A549 (cell line): ENCODE results near the gene SLC26A9. TPM values are rescaled to one million over a fixed set of nuclear protein-coding genes. Genes with fewer than 3 reads are reported as not detected.
"Not testable (repeated sequence)": the region's sequence is repeated elsewhere in the genome, so short reads cannot be mapped to it uniquely, and the experiment has no call there.

Experiments
- ATAC-seq, 2 experiments: fragments of 200-7000 bp in 1 of 2; fragments of >200 bp in 1 of 2; cut with Nextera tagmentation in 1 of 2; cut with Tn5 transposase in 1 of 2; 3 replicates each; pipeline versions ENCODE4 v1.8.0 to v1.9.1; 2018 to 2020; ENCODE audit warnings: mild to moderate bottlenecking in 1 of 2, moderate library complexity in 1 of 2
- CTCF ChIA-PET: fragments of 300-600 bp; sonication (Branson Sonifier 250); formaldehyde crosslinking; extraction: SDS; loops from one replicate; lab custom pipeline; 2021; ENCODE audit warnings: antibody characterized with exemption, inconsistent platforms; lab: Yijun Ruan, JAX
- POLR2A ChIA-PET: fragments of 350-600 bp; formaldehyde crosslinking; extraction: SDS; loops from one replicate; lab custom pipeline; 2021; ENCODE audit warnings: antibody characterized with exemption, inconsistent platforms; lab: Yijun Ruan, JAX
- DNase-seq, 2 experiments: peaks; one replicate each; pipeline versions ENCODE4 v3.0.0 to v3.0.0-alpha.2; 2011 to 2016; ENCODE audit warnings: low read depth in 1 of 2, low spot score in 1 of 2
- FAIRE-seq: peaks from 2 replicates; lab custom pipeline; 2011; peaks lifted over from hg19 to GRCh38; lab: Jason Lieb, UNC
- H3K27ac ChIP-seq, 2 experiments: fragments of >200 bp; sonication (Bioruptor Twin); formaldehyde crosslinking; 3 replicates each; pipeline ENCODE4 v1.5.1; 2016 to 2017
- H3K4me1 ChIP-seq: fragments of >200 bp; sonication (Bioruptor Twin); formaldehyde crosslinking; 3 replicates; pipeline ENCODE4 v1.6.1; 2016
- H3K4me2 ChIP-seq: fragments of >200 bp; sonication (Bioruptor Twin); formaldehyde crosslinking; 3 replicates; pipeline ENCODE4 v1.6.1; 2016
- H3K4me3 ChIP-seq: fragments of >200 bp; sonication (Bioruptor Twin); formaldehyde crosslinking; 3 replicates; pipeline ENCODE4 v1.5.1; 2016
- H3K9me3 ChIP-seq: fragments of >200 bp; sonication (Bioruptor Twin); formaldehyde crosslinking; 3 replicates; pipeline ENCODE4 v1.6.1; 2016
- ESRRA ChIP-seq: fragments of 150-350 bp; IDR thresholded peaks from 2 replicates; pipeline ENCODE4 v1.6.1; 2014; ENCODE audit warnings: mild to moderate bottlenecking, low read length, borderline replicate concordance
- MYC ChIP-seq: IDR thresholded peaks from 2 replicates; pipeline ENCODE4 v1.6.1; 2012; ENCODE audit warnings: mild to moderate bottlenecking, inconsistent platforms, low read length, improper control_type of control experiment, borderline replicate concordance
- NPAS2 ChIP-seq: fragments of 250-450 bp; sonication (Bioruptor Pico); IDR thresholded peaks from 2 replicates; pipeline ENCODE4 v1.8.0; 2022; ENCODE audit warnings: mild to moderate bottlenecking, moderate library complexity, borderline replicate concordance
- WGBS: methylation state at CpG from one replicate; pipeline ENCODE4 v1.1.6; 2017; ENCODE audit errors: missing lambda C conversion rate; 5-methylcytosine and 5-hydroxymethylcytosine counted together
- polyA plus RNA-seq, 4 experiments: library from polyadenylated mRNA; depleted of rRNA in 3 of 4; stranded (reverse); fragments of >200 nt; fragmentation: RNase III in 1 of 4; extraction: RNeasy Plus Mini Kit Qiagen cat#74134 plus additional on column Dnase treatment in 1 of 4; gene quantifications; 2 replicates in 3 of 4; 3 replicates in 1 of 4; pipeline ENCODE4 v1.2.3, GENCODE V29; 2011 to 2017
- TF ChIP-seq, protein P1 (sequence below): fragments of >200 bp; sonication (Bioruptor Twin); formaldehyde crosslinking; IDR thresholded peaks from 3 replicates; pipeline ENCODE4 v1.5.1; 2016

The SLC26A9 gene
- polyA plus RNA-seq, 2 of the 4 experiments (the other 2 are of a cell fraction), result 0.18 to 0.98 TPM

DNA sequence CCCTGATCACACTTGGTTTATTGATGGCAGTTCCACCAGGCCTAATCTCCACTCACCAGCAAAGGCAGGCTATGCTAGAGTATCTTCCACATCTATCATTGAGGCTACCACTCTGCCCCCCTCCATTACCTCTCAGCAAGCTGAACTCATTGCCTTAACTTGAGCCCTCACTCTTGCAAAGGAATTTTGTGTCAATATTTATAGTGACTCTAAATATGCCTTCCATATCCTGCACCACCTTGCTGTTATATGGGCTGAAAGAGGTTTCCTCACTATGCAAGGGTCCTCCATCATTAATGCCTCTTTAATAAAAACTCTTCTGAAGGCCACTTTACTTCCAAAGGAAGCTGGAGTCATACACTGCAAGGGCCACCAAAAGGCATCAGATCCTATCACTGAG, 70.1 kb downstream of the SLC26A9 start:
- H3K4me1 ChIP-seq, H3K27ac ChIP-seq, H3K9me3 ChIP-seq, FAIRE-seq, H3K4me2 ChIP-seq, POLR2A ChIA-PET, H3K4me3 ChIP-seq, DNase-seq, ATAC-seq: not testable (repeated sequence)
- CTCF ChIA-PET, result interaction anchor here (1.5 kb wide), 1 partner anchor 105 kb away, joined by 4 read pairs; no protein-coding TSS in a partner anchor

DNA sequence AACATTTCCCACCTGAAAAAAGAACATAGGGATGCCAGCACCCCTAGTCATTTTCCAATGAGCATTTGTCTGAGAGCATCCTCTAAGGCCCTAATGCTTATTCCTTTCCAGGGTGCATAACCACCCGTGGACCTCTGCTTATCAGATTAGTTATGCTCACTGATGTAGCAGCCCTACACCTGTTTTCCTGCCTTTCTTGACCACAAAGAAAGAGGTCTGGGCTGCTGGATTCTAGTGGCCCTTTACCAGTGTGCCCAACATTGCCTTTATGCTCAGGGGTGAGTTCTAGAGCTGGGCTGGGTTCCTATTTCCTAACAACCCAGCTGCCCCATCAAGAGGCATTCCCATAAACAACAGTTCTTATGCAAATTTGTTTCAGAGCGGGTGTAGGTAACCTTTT, 73.0 kb downstream of the SLC26A9 start:
- Histone ChIP-seq H3K9me3 (no peaks in the 10 kb centered on the region), H3K4me1 (no peaks in the 10 kb centered on the region)
- no peak for TF ChIP-seq ESRRA
- TF ChIP-seq MYC, result no peak
- no peak for TF ChIP-seq NPAS2 (CRISPR knock-in tag)
- TF ChIP-seq, protein P1, sequence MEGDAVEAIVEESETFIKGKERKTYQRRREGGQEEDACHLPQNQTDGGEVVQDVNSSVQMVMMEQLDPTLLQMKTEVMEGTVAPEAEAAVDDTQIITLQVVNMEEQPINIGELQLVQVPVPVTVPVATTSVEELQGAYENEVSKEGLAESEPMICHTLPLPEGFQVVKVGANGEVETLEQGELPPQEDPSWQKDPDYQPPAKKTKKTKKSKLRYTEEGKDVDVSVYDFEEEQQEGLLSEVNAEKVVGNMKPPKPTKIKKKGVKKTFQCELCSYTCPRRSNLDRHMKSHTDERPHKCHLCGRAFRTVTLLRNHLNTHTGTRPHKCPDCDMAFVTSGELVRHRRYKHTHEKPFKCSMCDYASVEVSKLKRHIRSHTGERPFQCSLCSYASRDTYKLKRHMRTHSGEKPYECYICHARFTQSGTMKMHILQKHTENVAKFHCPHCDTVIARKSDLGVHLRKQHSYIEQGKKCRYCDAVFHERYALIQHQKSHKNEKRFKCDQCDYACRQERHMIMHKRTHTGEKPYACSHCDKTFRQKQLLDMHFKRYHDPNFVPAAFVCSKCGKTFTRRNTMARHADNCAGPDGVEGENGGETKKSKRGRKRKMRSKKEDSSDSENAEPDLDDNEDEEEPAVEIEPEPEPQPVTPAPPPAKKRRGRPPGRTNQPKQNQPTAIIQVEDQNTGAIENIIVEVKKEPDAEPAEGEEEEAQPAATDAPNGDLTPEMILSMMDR, result no peak
- TF ChIP-seq, all 56 proteins: peak for 0
- H3K4me2 ChIP-seq, result no peak overlapping the region
- ChIA-PET POLR2A (no interaction called here), CTCF (interaction anchor here (0.7 kb wide), 1 partner anchor 646 kb away, joined by 3 read pairs; no protein-coding TSS in a partner anchor)
- H3K4me3 ChIP-seq, result no peak overlapping the region
- no peak overlapping the region for H3K27ac ChIP-seq
- ATAC-seq (no peak), DNase-seq (no peak), FAIRE-seq (no peak)
- 37% methylated on average over 2 of the region's 2 CpGs for WGBS

Other genes with a start within 250 kb of the SLC26A9 start
- 134 and 190 TPM in 2 replicates for gene NUCKS1, start 193.3 kb downstream of the SLC26A9 start, polyA plus RNA-seq (2011; rRNA removed)
- gene NUCKS1, start 193.3 kb downstream of the SLC26A9 start, polyA plus RNA-seq (2017; fragmentation: RNase III; extraction: RNeasy Plus Mini Kit Qiagen cat#74134 plus additional on column Dnase treatment), result 132 to 141 TPM (median 141 TPM) in 3 replicates
- 9.8 and 13.2 TPM in 2 replicates for gene RAB29, start 168.0 kb downstream of the SLC26A9 start, polyA plus RNA-seq (2011; rRNA removed)
- 12.9 to 17.9 TPM (median 14.8 TPM) in 3 replicates for gene RAB29, start 168.0 kb downstream of the SLC26A9 start, polyA plus RNA-seq (2017; fragmentation: RNase III; extraction: RNeasy Plus Mini Kit Qiagen cat#74134 plus additional on column Dnase treatment)
- gene SLC41A1, start 130.3 kb downstream of the SLC26A9 start, polyA plus RNA-seq (2011; rRNA removed), result 23.5 and 26.0 TPM in 2 replicates
- gene SLC41A1, start 130.3 kb downstream of the SLC26A9 start, polyA plus RNA-seq (2017; fragmentation: RNase III; extraction: RNeasy Plus Mini Kit Qiagen cat#74134 plus additional on column Dnase treatment), result 25.6 to 26.4 TPM (median 26.1 TPM) in 3 replicates
- gene PM20D1, start 93.3 kb downstream of the SLC26A9 start, polyA plus RNA-seq (2011; rRNA removed), result not detected in 2 replicates
- not detected in 3 replicates for gene PM20D1, start 93.3 kb downstream of the SLC26A9 start, polyA plus RNA-seq (2017; fragmentation: RNase III; extraction: RNeasy Plus Mini Kit Qiagen cat#74134 plus additional on column Dnase treatment)
- 0.04 and 0.08 TPM in 2 replicates for gene RAB7B, start 59.9 kb upstream of the SLC26A9 start, polyA plus RNA-seq (2011; rRNA removed)
- gene RAB7B, start 59.9 kb upstream of the SLC26A9 start, polyA plus RNA-seq (2017; fragmentation: RNase III; extraction: RNeasy Plus Mini Kit Qiagen cat#74134 plus additional on column Dnase treatment), result 0.20 to 0.37 TPM (median 0.30 TPM) in 3 replicates
- gene CTSE, start 80.4 kb upstream of the SLC26A9 start, polyA plus RNA-seq (2011; rRNA removed), result not detected in 2 replicates
- gene CTSE, start 80.4 kb upstream of the SLC26A9 start, polyA plus RNA-seq (2017; fragmentation: RNase III; extraction: RNeasy Plus Mini Kit Qiagen cat#74134 plus additional on column Dnase treatment), result not detected in 3 replicates
- not detected in 2 replicates for gene RHEX, start 109.7 kb upstream of the SLC26A9 start, polyA plus RNA-seq (2011; rRNA removed)
- gene RHEX, start 109.7 kb upstream of the SLC26A9 start, polyA plus RNA-seq (2017; fragmentation: RNase III; extraction: RNeasy Plus Mini Kit Qiagen cat#74134 plus additional on column Dnase treatment), result not detected in 3 replicates
- not detected in 2 replicates for gene AVPR1B, start 173.9 kb upstream of the SLC26A9 start, polyA plus RNA-seq (2011; rRNA removed)
- not detected in 3 replicates for gene AVPR1B, start 173.9 kb upstream of the SLC26A9 start, polyA plus RNA-seq (2017; fragmentation: RNase III; extraction: RNeasy Plus Mini Kit Qiagen cat#74134 plus additional on column Dnase treatment)